Calu3 (cell line): ENCODE measurements around the gene NAALADL2. TPM values are rescaled to one million over a fixed set of nuclear protein-coding genes. Genes with fewer than 3 reads are reported as not detected.
"Not testable (repeated sequence)": the region's sequence is repeated elsewhere in the genome, so short reads cannot be mapped to it uniquely, and the experiment has no call there.

Experiments used
- BruUV-seq: library from RNA; stranded (reverse); fragments of 400-500 nt; replicated peaks from 2 replicates; lab custom pipeline; 2021; lab: Mats Ljungman, UMichigan
- CTCF ChIA-PET: fragments of 300-600 bp; sonication (Branson Sonifier 250); formaldehyde crosslinking; loops from one replicate; lab custom pipeline; 2022; ENCODE audit warnings: antibody characterized with exemption; lab: Charles Lee
- DNase-seq: peaks from one replicate; pipeline ENCODE4 v3.0.0; 2022
- H3K27ac Mint-ChIP-seq: one replicate; pipeline ENCODE4 v1.8.0; 2022; ENCODE audit warnings: mixed read lengths; ENCODE audit not compliant: unreplicated experiment
- H3K27me3 Mint-ChIP-seq: one replicate; pipeline ENCODE4 v1.8.0; 2022; ENCODE audit warnings: mixed read lengths; ENCODE audit not compliant: unreplicated experiment
- H3K36me3 Mint-ChIP-seq: one replicate; pipeline ENCODE4 v1.8.0; 2022; ENCODE audit warnings: mild to moderate bottlenecking, moderate library complexity, mixed read lengths; ENCODE audit not compliant: insufficient read depth, unreplicated experiment
- H3K4me1 Mint-ChIP-seq: one replicate; pipeline ENCODE4 v1.8.0; 2022; ENCODE audit warnings: mild to moderate bottlenecking, low read depth, mixed read lengths; ENCODE audit not compliant: unreplicated experiment
- H3K4me3 Mint-ChIP-seq: one replicate; pipeline ENCODE4 v1.8.0; 2022; ENCODE audit warnings: mild to moderate bottlenecking, low read depth, moderate library complexity, mixed read lengths; ENCODE audit not compliant: unreplicated experiment
- H3K9me3 Mint-ChIP-seq: one replicate; pipeline ENCODE4 v1.8.0; 2022; ENCODE audit warnings: low read depth, mixed read lengths; ENCODE audit not compliant: unreplicated experiment
- CTCF ChIP-seq: fragments of 200-600 bp; IDR thresholded peaks from one replicate; pipeline ENCODE4 v1.8.0; 2022; ENCODE audit warnings: antibody characterized with exemption; ENCODE audit not compliant: unreplicated experiment
- intact Hi-C: fragments of 100-400 bp; cut with micrococcal nuclease; formaldehyde crosslinking; loops from one replicate; pipeline ENCODE4 v1.10.0; 2022; ENCODE audit not compliant: unreplicated experiment
- total RNA-seq: library from RNA; stranded (reverse); gene quantifications from 2 replicates; pipeline ENCODE4 v1.2.3, GENCODE V29; 2022

NAALADL2 gene
- total RNA-seq, 1 experiment from 2014 or later = 36.9 TPM

GRCh38 chr3:175082631-175083030, 223.5 kb downstream of the NAALADL2 start:
- no peak for TF ChIP-seq CTCF
- no TSS peak for BruUV-seq
- intact Hi-C loops = no loop called here

DNA sequence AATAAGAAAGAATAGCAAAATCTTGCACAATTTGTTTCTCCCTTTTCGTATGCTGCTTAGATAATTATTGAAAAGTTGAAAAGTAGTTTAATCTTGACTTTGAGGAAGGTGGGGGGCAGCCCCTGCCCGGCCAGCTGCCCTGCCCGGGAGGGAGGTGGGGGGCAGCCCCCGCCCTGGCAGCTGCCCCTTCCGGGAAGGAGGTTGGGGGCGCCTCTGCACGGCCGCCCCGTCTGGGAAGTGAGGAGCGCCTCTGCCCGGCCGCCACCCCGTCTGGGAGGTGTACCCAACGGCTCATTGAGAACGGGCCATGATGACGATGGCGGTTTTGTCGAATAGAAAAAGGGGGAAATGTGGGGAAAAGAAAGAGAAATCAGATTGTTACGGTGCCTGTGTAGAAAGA, 228.0 kb downstream of the NAALADL2 start:
- H3K27ac Mint-ChIP-seq, H3K4me1 Mint-ChIP-seq, H3K27me3 Mint-ChIP-seq, DNase-seq, H3K36me3 Mint-ChIP-seq, CTCF ChIA-PET, H3K4me3 Mint-ChIP-seq, H3K9me3 Mint-ChIP-seq, BruUV-seq, intact Hi-C loops: not testable (repeated sequence)

More at GRCh38 chr3:175082631-175083030, 223.5 kb downstream of the NAALADL2 start:
- Mint-ChIP-seq H3K36me3 (no peaks in the 10 kb centered on the region), H3K27me3 (no peaks in the 10 kb centered on the region), H3K9me3 (no peaks in the 10 kb centered on the region), H3K4me1 (no peaks in the 10 kb centered on the region), H3K27ac (no peak overlapping the region), H3K4me3 (no peak overlapping the region)
- DNase-seq = no peak
- CTCF ChIA-PET = no interaction called here

- BruUV-seq = no TSS peak
- Mint-ChIP-seq H3K9me3 (no peaks in the 10 kb centered on the region), H3K27me3 (no peaks in the 10 kb centered on the region), H3K36me3 (no peaks in the 10 kb centered on the region), H3K4me3 (no peak overlapping the region), H3K27ac (no peak overlapping the region), H3K4me1 (no peaks in the 10 kb centered on the region)
- no peak for TF ChIP-seq CTCF
- CTCF ChIA-PET = interaction anchor here (1.1 kb wide), 1 partner anchor 656 kb away, joined by 3 read pairs; no protein-coding TSS in a partner anchor
- no peak for DNase-seq
- intact Hi-C loops = no loop called here
Observed at GRCh38 chr3:175088766-175089380, 229.7 kb downstream of the NAALADL2 start.

DNA sequence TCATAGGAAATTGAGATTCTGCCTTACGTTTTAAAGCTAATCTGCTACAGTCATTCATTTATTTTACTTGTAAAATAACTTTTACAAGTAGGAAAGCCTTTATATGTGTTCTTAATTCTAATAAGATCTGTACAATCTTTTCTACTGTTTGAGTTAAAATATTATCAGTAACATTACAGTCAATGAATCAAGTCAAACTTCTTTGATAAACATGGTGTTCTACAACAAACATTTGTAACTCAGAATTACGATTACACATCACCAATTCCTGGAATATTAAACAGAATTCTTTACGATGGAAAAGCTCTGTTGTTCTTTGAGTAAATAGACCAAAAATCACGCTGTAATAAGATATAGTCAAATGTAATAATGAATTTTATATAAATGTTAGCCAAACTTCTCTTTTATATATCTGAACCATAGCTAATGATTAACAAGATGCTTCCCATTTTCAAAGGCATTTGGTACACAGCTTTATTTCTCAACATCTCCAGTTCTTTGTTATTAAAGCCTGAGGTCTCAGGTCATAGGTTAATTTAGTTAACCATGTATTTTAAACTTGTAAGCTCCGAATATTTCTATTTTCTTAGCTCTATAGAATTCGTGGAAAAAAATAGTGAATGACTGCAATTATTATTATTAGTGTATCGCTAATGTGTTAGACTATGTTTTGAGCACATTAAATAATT, 232.4 kb downstream of the NAALADL2 start:
- no peak overlapping the region for H3K4me3 Mint-ChIP-seq
- no peaks in the 10 kb centered on the region for H3K4me1 Mint-ChIP-seq
- no peak for DNase-seq
- H3K36me3 Mint-ChIP-seq = no peaks in the 10 kb centered on the region
- BruUV-seq = no TSS peak
- no peaks in the 10 kb centered on the region for H3K27me3 Mint-ChIP-seq
- no peaks in the 10 kb centered on the region for H3K9me3 Mint-ChIP-seq
- no peak for TF ChIP-seq CTCF
- CTCF ChIA-PET = interaction anchor here (0.6 kb wide), 1 partner anchor 28 kb away, joined by 3 read pairs; no protein-coding TSS in a partner anchor
- no peak overlapping the region for H3K27ac Mint-ChIP-seq
- intact Hi-C loops = no loop called here

DNA sequence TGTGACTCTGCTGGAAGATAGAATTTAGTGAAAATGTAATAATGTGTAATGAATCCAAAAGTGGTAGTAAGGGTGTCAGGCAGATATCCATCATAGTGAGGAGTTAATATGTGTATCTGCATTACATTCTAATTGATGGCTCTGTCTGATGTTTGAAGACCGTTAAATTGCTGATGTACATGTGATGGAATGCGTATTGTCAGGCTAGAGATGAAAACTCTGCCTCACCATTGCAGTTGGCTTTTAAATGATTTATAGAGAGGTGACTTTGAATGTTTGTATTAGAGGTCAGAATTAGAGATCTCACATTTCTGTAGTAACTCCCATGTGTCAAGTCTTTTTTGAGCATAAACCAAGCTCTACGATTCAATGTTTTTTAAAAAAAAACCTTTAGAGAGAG, 234.6 kb downstream of the NAALADL2 start:
- DNase-seq = no peak
- Mint-ChIP-seq H3K9me3 (no peaks in the 10 kb centered on the region), H3K27me3 (no peaks in the 10 kb centered on the region), H3K4me1 (no peaks in the 10 kb centered on the region), H3K4me3 (no peak overlapping the region), H3K36me3 (no peaks in the 10 kb centered on the region), H3K27ac (no peak overlapping the region)
- CTCF ChIA-PET = no interaction called here
- no peak for TF ChIP-seq CTCF
- intact Hi-C loops = no loop called here
- no TSS peak for BruUV-seq
